Gastroesophageal sphincter (tissue), 4 donors: ENCODE data around the gene CD302. TPM values are rescaled to one million over a fixed set of nuclear protein-coding genes. Genes with fewer than 3 reads are reported as not detected.
"Not testable (repeated sequence)": the region's sequence is repeated elsewhere in the genome, so short reads cannot be mapped to it uniquely, and the experiment has no call there.

Experiments
- ATAC-seq: fragments of 150-250 bp; one replicate; pipeline ENCODE4 v1.9.1; 2016; ENCODE audit warnings: mild to moderate bottlenecking, moderate library complexity
- H3K27ac ChIP-seq, 4 donors: fragments of 200-600 bp; sonication (generic) in 3 of 4; 1 replicate in 3 of 4; 2 replicates in 1 of 4; pipeline ENCODE4 v1.5.1; 2016 to 2019
- H3K27me3 ChIP-seq: fragments of 200-600 bp; sonication (generic); one replicate; pipeline ENCODE4 v1.5.1; 2019
- H3K36me3 ChIP-seq, 2 donors: fragments of 200-600 bp; sonication (generic); one replicate each; pipeline ENCODE4 v1.5.1; 2019; ENCODE audit warnings: control low read depth in 1 of 2
- H3K4me1 ChIP-seq, 3 donors: fragments of 200-600 bp; sonication (generic); 1 replicate in 2 of 3; 2 replicates in 1 of 3; pipeline ENCODE4 v1.5.1; 2016 to 2019; ENCODE audit warnings: control low read depth in 2 of 3
- H3K4me3 ChIP-seq, 2 donors: fragments of 200-600 bp; sonication (generic); one replicate each; pipeline ENCODE4 v1.5.1; 2019; ENCODE audit warnings: mild to moderate bottlenecking in 1 of 2, moderate library complexity in 1 of 2
- H3K9me3 ChIP-seq, 3 donors: fragments of 200-600 bp; sonication (generic); one replicate each; pipeline ENCODE4 v1.5.1; 2017 to 2019; ENCODE audit warnings: control low read depth in 2 of 3
- EP300 ChIP-seq: sonication (generic); formaldehyde crosslinking; IDR thresholded peaks from one replicate; pipeline ENCODE4 v1.6.1; 2017; ENCODE audit warnings: antibody characterized with exemption, mild to moderate bottlenecking
- POLR2A ChIP-seq, 2 donors: fragments of 450-650 bp; IDR thresholded peaks; one replicate each; pipeline ENCODE4 v1.6.1; 2017; ENCODE audit warnings: antibody characterized with exemption in 2 of 2, mild to moderate bottlenecking in 2 of 2, moderate library complexity in 1 of 2
- POLR2AphosphoS5 ChIP-seq: sonication (generic); formaldehyde crosslinking; IDR thresholded peaks from one replicate; pipeline ENCODE4 v1.6.1; 2017; ENCODE audit warnings: antibody characterized with exemption
- WGBS, 2 donors: methylation state at CpG; one replicate each; pipeline ENCODE4 v1.1.5; 2018; ENCODE audit warnings: low coverage in 1 of 2; 5-methylcytosine and 5-hydroxymethylcytosine counted together
- total RNA-seq, 4 donors: library from RNA; depleted of rRNA; stranded (reverse); fragments of >200 nt; gene quantifications; one replicate each; pipeline ENCODE4 v1.1.0, GENCODE V29; 2016
- TF ChIP-seq, protein P1 (sequence below), 4 experiments: fragments of 200-600 bp in 2 of 4; fragments of 450-650 bp in 2 of 4; sonication (generic) in 1 of 4; IDR thresholded peaks; one replicate each; pipeline ENCODE4 v1.5.1; 2017 to 2019; ENCODE audit warnings: antibody characterized with exemption in 4 of 4, mild to moderate bottlenecking in 2 of 4, moderate library complexity in 2 of 4

The CD302 gene
- total RNA-seq, 4 donors from 2014 or later, result 19.0 to 60.0 (median 38.5) TPM

DNA sequence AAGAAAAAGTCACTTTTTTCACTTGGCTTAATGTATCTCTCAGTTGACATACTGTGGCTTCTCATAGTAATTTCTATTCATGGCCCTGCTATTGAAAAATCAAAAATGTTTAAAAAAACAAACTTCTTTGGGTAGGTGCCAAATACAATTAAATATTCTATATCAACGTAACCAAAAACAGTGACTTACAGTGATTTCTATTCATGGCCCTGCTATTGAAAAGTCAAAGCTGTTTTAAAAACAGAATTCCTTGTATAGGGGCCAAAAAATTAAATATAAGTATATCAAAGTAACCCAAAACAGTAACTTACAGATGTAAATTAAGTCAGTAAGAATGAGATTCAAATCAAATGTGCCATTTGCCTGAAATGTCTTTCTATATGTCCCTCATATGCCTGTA is 31.4 kb upstream of the CD302 start:
- 63 to 73% methylated on average over 1 of the region's 1 CpG for WGBS, 2 donors
- TF ChIP-seq POLR2A (IDR thresholded peaks at IDR 0.05), result no peak
- TF ChIP-seq POLR2AphosphoS5, result no peak
- TF ChIP-seq, protein P1, sequence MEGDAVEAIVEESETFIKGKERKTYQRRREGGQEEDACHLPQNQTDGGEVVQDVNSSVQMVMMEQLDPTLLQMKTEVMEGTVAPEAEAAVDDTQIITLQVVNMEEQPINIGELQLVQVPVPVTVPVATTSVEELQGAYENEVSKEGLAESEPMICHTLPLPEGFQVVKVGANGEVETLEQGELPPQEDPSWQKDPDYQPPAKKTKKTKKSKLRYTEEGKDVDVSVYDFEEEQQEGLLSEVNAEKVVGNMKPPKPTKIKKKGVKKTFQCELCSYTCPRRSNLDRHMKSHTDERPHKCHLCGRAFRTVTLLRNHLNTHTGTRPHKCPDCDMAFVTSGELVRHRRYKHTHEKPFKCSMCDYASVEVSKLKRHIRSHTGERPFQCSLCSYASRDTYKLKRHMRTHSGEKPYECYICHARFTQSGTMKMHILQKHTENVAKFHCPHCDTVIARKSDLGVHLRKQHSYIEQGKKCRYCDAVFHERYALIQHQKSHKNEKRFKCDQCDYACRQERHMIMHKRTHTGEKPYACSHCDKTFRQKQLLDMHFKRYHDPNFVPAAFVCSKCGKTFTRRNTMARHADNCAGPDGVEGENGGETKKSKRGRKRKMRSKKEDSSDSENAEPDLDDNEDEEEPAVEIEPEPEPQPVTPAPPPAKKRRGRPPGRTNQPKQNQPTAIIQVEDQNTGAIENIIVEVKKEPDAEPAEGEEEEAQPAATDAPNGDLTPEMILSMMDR (IDR thresholded peaks at IDR 0.05), result no peak
- Histone ChIP-seq H3K27me3 (no peaks in the 10 kb centered on the region), H3K36me3 (no peaks in the 10 kb centered on the region), H3K4me1 (no peaks in the 10 kb centered on the region), H3K4me3 (no peak overlapping the region), H3K9me3 (no peaks in the 10 kb centered on the region), H3K27ac (no peak overlapping the region)
- ATAC-seq, result no peak

DNA sequence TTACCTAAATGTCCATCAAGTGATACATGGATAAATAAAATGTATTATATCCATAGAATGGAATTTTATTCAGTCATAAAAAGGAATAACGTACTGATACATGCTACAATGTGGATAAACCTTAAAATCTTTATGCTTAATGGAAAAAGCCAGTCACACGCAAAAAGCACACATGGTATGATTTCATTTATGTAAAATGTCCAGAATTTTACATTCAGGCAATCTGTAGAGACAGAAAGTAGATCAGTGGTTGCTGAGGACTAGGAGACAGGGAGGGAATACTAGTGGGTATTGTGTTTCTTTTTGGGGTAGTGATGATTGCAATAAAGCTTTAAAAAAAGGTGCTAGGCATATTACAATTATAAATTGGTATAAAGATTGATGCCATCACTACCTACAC is 30.7 kb upstream of the CD302 start:
- H3K4me1 ChIP-seq, result no peaks in the 10 kb centered on the region
- no peak overlapping the region for H3K4me3 ChIP-seq
- TF ChIP-seq POLR2AphosphoS5 (no peak), EP300 (no peak), POLR2A (IDR thresholded peaks at IDR 0.05) (no peak)
- TF ChIP-seq, protein P1 (IDR thresholded peaks at IDR 0.05), result no peak
- H3K27ac ChIP-seq, result no peak overlapping the region
- H3K36me3 ChIP-seq, result no peaks in the 10 kb centered on the region
- no peaks in the 10 kb centered on the region for H3K9me3 ChIP-seq
- 73 to 74% methylated on average over 2 of the region's 2 CpGs for WGBS, 2 donors
- H3K27me3 ChIP-seq, result no peaks in the 10 kb centered on the region
- no peak for ATAC-seq

DNA sequence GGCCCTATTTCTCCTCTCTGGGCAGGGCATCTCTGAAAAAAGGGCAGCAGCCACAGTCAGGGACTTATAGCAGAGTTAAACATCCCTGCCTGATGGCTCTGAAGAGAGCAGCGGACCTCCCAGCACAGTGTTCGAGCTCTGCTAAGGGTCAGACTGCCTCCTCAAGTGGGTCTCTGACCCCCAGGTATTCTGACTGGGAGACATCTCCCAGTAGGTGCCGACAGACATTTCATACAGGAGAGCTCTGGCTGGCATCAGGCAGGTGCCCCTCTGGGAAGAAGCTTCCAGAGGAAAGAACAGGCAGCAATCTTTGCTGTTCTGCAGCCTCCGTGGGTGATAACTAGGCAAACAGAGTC is 24.4 kb upstream of the CD302 start:
- H3K27ac ChIP-seq, H3K4me1 ChIP-seq, ATAC-seq, H3K27me3 ChIP-seq, H3K36me3 ChIP-seq, H3K9me3 ChIP-seq, H3K4me3 ChIP-seq: not testable (repeated sequence)
- no CpG with 5 or more reads among the region's 4 CpGs for WGBS, 2 donors

DNA sequence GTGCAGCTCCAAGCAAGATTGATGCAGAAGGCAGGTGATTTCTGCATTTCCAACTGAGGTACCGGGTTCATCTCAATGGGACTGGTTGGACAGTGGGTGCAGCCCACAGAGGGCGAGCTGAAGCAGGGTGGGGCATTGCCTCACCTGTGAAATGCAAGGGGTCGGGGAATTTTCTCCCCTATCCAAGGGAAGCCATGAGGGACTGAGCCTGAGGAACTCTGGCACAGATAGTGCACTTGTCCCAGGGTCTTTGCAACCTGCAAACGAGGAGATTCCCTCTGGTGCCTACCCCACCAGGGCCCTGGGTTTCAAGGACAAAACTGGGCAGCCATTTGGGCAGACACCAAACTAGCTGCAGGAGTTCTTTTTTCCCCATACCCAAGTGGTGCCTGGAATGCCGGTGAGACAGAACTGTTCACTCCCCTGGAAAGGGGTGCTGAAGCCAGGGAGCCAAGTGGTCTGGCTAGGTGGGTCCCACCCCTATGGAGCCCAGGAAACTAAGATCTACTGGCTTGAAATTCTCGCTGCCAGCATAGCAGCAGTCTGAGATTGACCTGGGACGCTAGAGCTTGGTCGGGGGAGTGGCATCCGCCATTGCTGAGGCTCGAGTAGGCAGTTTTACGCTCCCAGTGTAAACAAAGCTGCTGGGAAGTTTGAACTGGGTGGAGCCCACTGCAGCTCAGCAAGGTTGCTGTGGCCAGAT is 23.9 kb upstream of the CD302 start:
- H3K27ac ChIP-seq, H3K4me3 ChIP-seq, H3K36me3 ChIP-seq, H3K4me1 ChIP-seq, ATAC-seq, H3K9me3 ChIP-seq, H3K27me3 ChIP-seq: not testable (repeated sequence)
- WGBS, 2 donors, result 71 to 87% methylated on average over 1 to 3 of the region's 11 CpGs

DNA sequence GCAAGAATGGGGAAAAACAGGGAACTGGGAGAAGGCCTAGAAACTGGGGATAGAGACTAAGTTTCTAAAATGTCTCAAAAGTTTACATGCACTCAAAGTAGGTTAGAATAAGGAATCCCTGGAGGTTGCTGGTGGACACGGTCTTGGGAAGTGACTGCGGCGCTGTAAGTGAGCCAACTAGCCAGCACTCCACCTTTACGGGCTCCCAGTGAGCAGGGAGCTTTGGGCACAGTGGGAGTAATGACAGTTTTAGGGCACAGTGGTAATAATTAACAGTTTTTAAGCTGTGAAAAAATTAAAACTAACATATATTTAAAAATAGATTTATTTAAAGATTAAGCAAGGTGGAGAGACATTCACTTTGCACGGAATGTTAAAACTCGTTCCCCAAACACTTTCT is 20.9 kb upstream of the CD302 start:
- TF ChIP-seq, protein P1 (IDR thresholded peaks at IDR 0.05), result no peak
- no peak for TF ChIP-seq POLR2AphosphoS5
- no peak for TF ChIP-seq POLR2A (IDR thresholded peaks at IDR 0.05)
- TF ChIP-seq EP300, result no peak
- Histone ChIP-seq H3K36me3 (no peaks in the 10 kb centered on the region), H3K4me1 (no peaks in the 10 kb centered on the region), H3K4me3 (no peak overlapping the region), H3K9me3 (no peaks in the 10 kb centered on the region), H3K27ac (no peak overlapping the region), H3K27me3 (no peaks in the 10 kb centered on the region)
- 71 to 82% methylated on average over 6 of the region's 6 CpGs for WGBS, 2 donors
- no peak for ATAC-seq

DNA sequence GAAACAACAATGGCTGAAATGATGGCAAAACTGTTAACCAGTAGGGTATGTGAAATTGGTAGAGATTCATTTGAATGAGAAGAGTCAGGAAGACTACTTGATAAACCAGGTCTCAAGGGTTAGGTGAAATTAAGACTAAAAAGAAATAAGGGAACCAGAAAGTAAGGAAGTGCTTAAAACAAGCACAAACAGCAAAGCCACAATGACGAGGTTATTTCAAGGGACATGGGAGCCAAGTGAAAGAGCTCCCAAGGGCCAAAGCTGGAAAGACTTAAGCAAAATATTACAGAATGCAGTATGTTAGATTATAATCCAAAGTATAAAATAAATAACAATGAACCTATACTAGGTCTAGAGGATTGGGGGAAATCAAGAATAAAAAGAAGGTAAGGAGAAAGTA is 19.3 kb upstream of the CD302 start:
- Histone ChIP-seq H3K9me3 (no peaks in the 10 kb centered on the region), H3K36me3 (no peaks in the 10 kb centered on the region), H3K4me1 (no peaks in the 10 kb centered on the region), H3K27ac (no peak overlapping the region), H3K4me3 (no peak overlapping the region), H3K27me3 (no peaks in the 10 kb centered on the region)
- WGBS, 2 donors, result 50 to 69% methylated on average over 1 of the region's 1 CpG
- ATAC-seq, result no peak
- TF ChIP-seq, protein P1 (IDR thresholded peaks at IDR 0.05), result no peak
- TF ChIP-seq POLR2A (IDR thresholded peaks at IDR 0.05), result no peak
- TF ChIP-seq EP300, result no peak
